ENCODE measurements around the gene ZNF514. TPM values are rescaled to one million over a fixed set of nuclear protein-coding genes. Genes with fewer than 3 reads are reported as not detected.
"Not testable (repeated sequence)": the region's sequence is repeated elsewhere in the genome, so short reads cannot be mapped to it uniquely, and the experiment has no call there.

ZNF514 gene
- total and polyA plus RNA-seq, 7 donors, result 6.4 to 15.3 (median 13.9) TPM

- DNase-seq (no peak), ATAC-seq (no peak)
- no peak for TF ChIP-seq CTCF (IDR thresholded peaks at IDR 0.05)
- Histone ChIP-seq H3K4me3 (no peak overlapping the region), H3K36me3 (ENCODE audit: insufficient read depth in 1 of 2, low read depth in 1 of 2) (peaks cover 15 to 97% of the 10 kb centered on the region in 2 donors), H3K27me3 (ENCODE audit: insufficient read depth in 3 of 3, low read length in 2 of 3) (no peaks in the 10 kb centered on the region), H3K27ac (no peak overlapping the region), H3K9me3 (no peaks in the 10 kb centered on the region), H3K4me1 (no peaks in the 10 kb centered on the region)
- intact Hi-C loops (cut with DNase I), result no loop called here
Measured at GRCh38 chr2:95110395-95110794, 49.3 kb downstream of the ZNF514 start.

- Histone ChIP-seq H3K4me1 (no peaks in the 10 kb centered on the region), H3K9me3 (no peaks in the 10 kb centered on the region), H3K36me3 (ENCODE audit: insufficient read depth in 1 of 2, low read depth in 1 of 2) (peaks cover 17 to 100% of the 10 kb centered on the region in 2 donors), H3K4me3 (no peak overlapping the region), H3K27me3 (ENCODE audit: insufficient read depth in 3 of 3, low read length in 2 of 3) (no peaks in the 10 kb centered on the region), H3K27ac (no peak overlapping the region)
- DNase-seq, result no peak
- intact Hi-C loops (cut with DNase I), result no loop called here
- ATAC-seq, result no peak
- no peak for TF ChIP-seq CTCF (IDR thresholded peaks at IDR 0.05)
- WGBS, 3 donors, result 72 to 85% (median 83%) methylated on average over 6 of the region's 6 CpGs
Measured at GRCh38 chr2:95109260-95109659, 50.4 kb downstream of the ZNF514 start.

DNA sequence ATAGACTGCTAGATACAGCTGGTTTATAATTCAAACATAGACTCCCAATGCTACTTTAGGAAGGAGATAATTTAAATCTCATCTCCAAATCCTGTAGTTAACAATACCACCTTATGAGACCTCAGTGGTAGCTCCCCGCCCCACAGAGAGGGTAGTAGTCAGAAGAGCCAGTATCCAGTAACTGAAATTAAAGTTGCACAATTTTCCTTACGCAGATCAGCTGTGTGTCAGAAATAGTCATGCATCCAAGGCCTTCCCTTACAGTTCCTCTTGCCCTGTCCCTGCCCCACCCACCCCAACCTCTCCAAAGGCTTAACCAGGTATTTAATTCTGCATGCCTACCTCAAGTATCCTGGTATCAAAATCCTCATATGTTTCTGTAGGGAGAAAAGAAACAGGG is 53.6 kb downstream of the ZNF514 start:
- peak in 3 of 4 donors; percentile 82 to 84 (median 84) for ATAC-seq
- Histone ChIP-seq H3K9me3 (no peaks in the 10 kb centered on the region), H3K4me1 (no peaks in the 10 kb centered on the region), H3K27ac (no peak overlapping the region), H3K4me3 (no peak overlapping the region), H3K36me3 (ENCODE audit: insufficient read depth in 1 of 2, low read depth in 1 of 2) (peaks cover 23 to 100% of the 10 kb centered on the region in 2 donors), H3K27me3 (ENCODE audit: insufficient read depth in 3 of 3, low read length in 2 of 3) (no peaks in the 10 kb centered on the region)
- no peak for DNase-seq
- TF ChIP-seq CTCF (IDR thresholded peaks at IDR 0.05), result no peak
- 69 to 73% (median 72%) methylated on average over 2 of the region's 2 CpGs for WGBS, 3 donors
- intact Hi-C loops (cut with DNase I), result no loop called here

DNA sequence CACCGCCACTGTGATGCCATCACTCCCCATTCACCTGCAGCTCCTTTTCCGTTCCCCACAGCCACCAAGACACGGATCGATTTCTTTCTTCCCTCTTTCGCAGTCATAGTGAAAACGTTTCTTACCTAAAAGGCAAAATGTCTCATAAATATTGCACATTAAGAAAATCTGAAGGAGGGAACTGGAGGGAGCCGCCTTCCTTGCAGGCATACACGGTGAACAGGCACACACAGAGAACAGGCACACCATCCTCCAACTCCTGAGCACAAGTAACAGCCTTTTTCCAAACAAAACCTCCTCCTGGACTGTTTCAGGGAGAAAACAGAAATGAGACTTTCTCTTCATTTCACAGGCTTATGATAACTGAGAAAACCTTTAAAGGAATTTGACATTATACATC is 55.0 kb downstream of the ZNF514 start:
- no peaks in the 10 kb centered on the region for H3K4me1 ChIP-seq
- no peak for TF ChIP-seq CTCF (IDR thresholded peaks at IDR 0.05)
- intact Hi-C loops (cut with DNase I), result no loop called here
- no peak overlapping the region for H3K4me3 ChIP-seq
- no peak overlapping the region for H3K27ac ChIP-seq
- DNase-seq (no peak), ATAC-seq (no peak)
- 93 to 95% (median 93%) methylated on average over 8 of the region's 8 CpGs for WGBS, 3 donors
- no peaks in the 10 kb centered on the region for H3K27me3 ChIP-seq (ENCODE audit: insufficient read depth in 3 of 3, low read length in 2 of 3)
- no peaks in the 10 kb centered on the region for H3K9me3 ChIP-seq
- H3K36me3 ChIP-seq (ENCODE audit: insufficient read depth in 1 of 2, low read depth in 1 of 2), result peaks cover 28 to 100% of the 10 kb centered on the region in 2 donors

DNA sequence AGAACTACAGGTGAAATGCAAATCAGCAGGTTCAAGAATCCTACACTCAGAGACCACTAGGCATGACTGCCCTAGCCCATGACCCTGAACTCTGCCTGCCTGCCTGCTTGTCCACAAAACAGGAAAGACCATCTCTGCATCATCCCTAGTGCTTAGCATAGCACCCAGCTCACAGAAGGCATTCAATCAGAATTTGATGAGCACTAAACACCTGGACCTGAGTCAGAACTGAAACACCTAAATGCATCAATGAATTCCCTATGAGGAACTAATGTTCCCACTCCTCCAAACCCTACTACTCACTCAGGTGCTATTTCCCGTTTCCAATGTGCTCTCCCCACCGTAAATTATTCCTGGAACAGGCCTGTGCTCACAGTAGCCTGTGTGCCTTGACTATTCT is 59.7 kb downstream of the ZNF514 start:
- intact Hi-C loops (cut with DNase I), result no loop called here
- WGBS, 3 donors, result 81 to 90% (median 88%) methylated on average over 2 of the region's 2 CpGs
- TF ChIP-seq CTCF (IDR thresholded peaks at IDR 0.05), result no peak
- peaks cover 14 to 74% of the 10 kb centered on the region in 2 donors for H3K36me3 ChIP-seq (ENCODE audit: insufficient read depth in 1 of 2, low read depth in 1 of 2)
- no peak overlapping the region for H3K4me3 ChIP-seq
- no peaks in the 10 kb centered on the region for H3K9me3 ChIP-seq
- H3K4me1 ChIP-seq, result no peaks in the 10 kb centered on the region
- no peak for ATAC-seq
- H3K27me3 ChIP-seq (ENCODE audit: insufficient read depth in 3 of 3, low read length in 2 of 3), result no peaks in the 10 kb centered on the region
- no peak for DNase-seq
- H3K27ac ChIP-seq, result no peak overlapping the region

GRCh38 chr2:95098273-95098672 is 61.4 kb downstream of the ZNF514 start:
- H3K9me3 ChIP-seq; DNase-seq; H3K27ac ChIP-seq; H3K4me1 ChIP-seq; H3K27me3 ChIP-seq (ENCODE audit: insufficient read depth in 3 of 3, low read length in 2 of 3); H3K4me3 ChIP-seq; ATAC-seq; intact Hi-C loops (cut with DNase I): not testable (repeated sequence)
- peaks cover 10 to 61% of the 10 kb centered on the region in 2 donors for H3K36me3 ChIP-seq (ENCODE audit: insufficient read depth in 1 of 2, low read depth in 1 of 2)
- WGBS, 3 donors, result 95 to 98% (median 97%) methylated on average over 5 of the region's 5 CpGs
